Stimulated activated CD4-positive, alpha-beta T cell treated with anti-CD3 and anti-CD28 coated beads, Interleukin-12 subunit alpha, Interleukin-12 subunit beta, amount 100 ng/mL, for 24 hours (primary cell): ENCODE data around the gene NPR2.
A peak's percentile ranks its signal among the peaks of the same experiment; 100 is the strongest.

ENCODE experiments used
- DNase-seq, 2 experiments: peaks; one replicate each; pipeline ENCODE4 v3.0.0-alpha.2; 2020; ENCODE audit warnings: low read depth in 2 of 2

NPR2 gene

DNA sequence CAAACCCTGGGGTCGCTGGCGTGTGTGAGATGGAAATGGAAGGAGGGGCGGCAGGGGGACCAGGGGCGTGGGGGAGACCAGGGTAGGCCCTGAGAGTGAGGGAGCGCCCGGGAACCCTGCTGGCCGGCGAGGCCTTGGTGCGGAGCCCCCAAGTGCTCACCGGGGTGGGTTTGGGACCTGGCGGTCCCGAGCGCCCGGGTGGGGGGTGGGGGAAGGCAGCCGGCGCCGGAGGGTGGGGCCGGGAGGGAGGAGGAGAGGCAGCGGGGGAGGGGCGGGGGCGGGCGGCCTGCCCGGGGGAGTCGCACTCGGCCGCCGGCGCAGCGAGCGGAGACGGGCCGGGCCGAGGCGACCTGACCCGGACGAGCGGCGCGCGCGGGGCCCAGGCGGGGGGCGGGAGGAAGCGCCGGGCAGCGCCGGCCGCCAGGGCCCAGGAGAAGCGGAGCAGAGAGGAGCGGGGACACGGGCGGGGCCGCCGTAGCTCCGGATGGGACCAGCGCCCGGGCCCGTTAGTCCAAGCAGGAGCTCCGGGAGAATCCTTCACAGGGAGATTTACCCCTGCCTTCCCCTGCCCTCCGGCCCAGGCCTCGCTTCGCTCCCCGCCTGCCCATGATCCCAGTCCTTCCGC lies at the start of gene NPR2:
Gene NPR2 (plus strand): TSS at position 295 of the 625 bp plus-strand sequence. CDS start 818 bp downstream, outside the sequence.
- DNase-seq, result no peak

DNA sequence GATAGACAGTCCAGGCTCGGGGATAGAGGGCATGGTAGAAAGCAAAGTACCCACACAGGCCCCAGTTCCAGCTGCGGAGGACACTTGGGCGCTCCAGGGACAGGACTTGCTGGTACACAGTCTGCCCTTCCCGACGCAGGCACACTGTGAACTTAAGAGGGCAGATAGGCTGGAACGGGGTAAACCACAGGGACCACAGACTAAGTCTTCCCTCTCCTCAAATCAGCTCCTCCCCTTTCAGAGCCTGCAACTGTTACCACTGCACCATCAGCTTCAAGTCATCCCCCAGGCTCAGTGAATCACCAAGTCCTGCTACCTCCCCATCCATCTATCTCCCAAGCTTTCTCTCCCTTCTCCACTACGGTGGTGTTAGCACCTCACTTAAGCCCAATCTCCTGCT lies 49.7 kb upstream of the NPR2 start:
- no peak for DNase-seq

DNA sequence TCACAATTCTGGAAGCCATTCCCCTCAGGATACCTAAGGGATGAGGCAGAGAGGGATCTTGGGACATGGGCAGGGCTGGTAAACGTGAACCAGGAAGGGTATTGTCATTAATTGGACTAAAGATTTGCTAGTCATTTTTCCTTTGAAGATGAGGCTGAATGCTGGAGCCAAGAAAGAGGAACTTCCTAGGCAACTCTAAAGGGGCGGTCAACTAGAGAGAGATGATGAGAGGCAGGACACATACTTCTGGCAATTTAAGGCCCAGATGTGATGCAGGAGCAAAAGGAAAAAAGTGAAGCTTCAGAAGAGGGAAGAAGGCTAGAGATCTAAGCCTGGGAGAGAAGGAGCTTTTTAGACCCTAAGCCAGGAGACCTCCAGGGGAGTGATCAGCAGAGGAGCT lies 47.9 kb upstream of the NPR2 start:
- DNase-seq, result no peak

DNA sequence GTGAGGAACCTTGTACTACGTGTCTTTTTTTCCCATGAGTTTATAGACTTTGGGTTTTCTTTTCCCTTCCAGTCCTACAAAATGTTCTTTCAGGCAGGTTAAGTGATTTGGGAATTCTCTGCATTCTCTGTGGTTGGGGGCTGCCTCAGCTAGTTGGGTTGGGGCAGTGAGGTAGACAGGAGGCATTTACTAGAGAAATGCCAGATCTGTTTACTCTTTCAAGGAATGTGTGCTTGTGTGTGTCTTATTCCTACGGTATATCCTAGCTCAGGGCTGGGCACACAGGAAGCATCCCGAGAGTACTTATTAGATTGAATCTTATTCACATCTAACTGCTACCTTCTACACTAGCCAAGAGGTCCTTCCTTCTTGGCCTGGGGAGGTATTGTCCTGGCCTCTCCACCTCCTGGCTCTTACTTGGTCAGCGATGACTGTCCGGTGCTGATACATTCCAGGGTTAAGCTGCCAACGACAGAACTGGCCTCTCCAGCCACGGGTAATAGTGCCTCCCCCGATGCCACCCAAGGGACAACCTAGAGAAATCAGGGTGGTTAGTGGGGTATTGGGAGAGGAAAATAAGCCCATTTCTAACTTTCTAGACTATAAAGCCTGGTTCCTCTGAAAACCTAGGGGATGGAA lies 47.4 kb upstream of the NPR2 start:
- no peak for DNase-seq

DNA sequence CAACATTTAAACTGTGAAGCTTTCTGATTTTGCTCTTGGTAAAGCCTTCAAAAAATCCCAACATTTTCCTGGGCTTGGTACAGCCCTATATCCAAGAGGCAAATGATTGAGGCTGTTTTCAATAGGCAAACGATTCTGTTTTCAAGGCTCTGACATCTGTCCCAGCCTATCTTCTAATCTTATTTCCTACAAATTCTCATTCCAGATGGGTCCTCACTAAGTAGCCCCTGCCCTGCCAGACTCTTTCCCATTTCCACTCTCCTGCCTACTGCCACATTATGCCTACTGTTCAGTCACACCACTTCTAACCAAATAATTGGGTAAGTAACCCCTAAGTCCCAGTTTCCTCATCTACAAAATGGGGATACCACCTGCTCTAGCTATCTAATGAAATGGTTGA lies 45.8 kb upstream of the NPR2 start:
- DNase-seq, result no peak

DNA sequence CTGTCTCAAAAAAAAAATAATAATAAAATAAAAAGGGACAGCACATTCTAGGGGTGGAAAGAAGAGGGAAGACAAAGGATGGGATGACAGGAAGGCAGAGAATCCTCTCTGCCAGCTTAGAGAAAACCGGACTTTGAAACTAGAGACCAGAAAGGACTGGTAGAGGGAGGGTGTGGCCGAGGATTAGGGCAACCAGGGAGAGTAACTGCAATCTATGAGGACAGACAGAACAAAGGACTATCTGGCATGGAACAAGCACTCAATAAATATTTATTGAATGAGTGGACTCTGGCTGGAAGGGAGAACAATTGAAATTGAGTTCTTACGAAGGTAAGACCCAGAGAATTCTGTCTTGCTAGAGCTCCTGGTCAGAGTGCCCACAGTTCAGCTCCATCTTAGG lies 44.8 kb upstream of the NPR2 start:
- no peak for DNase-seq

DNA sequence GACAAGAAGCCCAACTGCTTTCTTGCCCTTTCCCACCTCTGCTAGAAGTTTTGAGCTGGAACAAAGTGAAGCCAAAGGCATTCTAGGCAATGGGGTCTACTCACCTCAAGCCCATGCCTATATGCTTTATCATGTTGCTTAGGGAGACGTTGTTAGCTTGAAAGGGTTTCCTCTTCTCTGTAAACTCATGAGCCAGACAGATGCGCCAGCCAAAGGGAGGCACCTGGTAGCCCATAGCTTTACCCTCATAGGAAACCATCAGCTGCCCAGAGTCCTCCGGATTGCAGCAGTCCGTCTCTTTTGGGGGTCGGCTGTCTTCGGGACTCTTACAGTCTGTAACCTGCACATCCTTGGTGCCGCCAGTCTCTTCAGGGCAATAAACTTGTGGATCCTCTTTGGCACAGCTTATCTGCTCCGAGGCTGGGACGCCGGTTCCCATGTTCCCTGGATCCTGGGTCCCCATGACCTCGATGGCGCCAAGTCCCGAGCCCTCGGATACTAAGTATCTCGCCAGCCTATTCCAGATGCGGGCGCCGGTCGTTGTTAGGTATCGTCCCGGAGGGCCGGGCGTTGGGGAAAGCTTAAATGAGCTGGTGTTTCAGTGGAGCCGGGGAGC lies 43.0 kb upstream of the NPR2 start:
- no peak for DNase-seq

DNA sequence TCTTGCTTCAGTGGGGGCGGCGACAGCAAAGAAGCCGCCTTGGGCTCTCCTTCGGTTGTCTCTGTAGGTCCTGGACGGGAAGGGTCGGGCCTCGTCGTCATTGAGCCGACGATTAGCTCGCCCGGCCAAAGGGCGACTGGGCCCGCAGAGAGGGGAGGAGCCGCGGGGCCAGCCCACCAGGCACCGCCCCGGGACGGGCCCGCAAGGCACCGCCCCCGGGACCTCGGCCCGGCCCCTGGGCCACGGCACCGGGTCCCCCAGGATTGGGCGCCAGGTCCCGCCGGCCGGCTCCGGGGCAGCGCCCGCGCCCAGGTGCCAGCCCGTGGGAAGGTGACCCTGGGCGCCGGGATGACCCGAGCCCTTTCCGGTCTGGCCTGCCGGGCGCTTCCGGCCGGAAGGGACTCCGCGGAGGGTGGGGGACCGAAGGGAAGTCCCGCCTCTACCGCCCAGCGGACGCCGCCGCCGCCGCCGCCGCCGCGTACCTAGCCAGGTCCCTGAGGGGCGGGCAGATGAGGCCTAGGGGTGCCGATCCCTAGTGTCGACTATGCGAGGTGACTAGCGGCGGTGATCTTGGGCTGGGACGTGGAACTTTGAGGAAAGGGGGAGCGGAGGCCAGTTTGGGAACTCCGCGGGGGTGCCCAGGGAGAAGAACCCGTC lies 42.4 kb upstream of the NPR2 start, which contains the start of the genes GBA2 and RGP1:
Gene GBA2 (minus strand): TSS at position 371 of the 657 bp plus-strand sequence. CDS start 524 bp downstream, outside the sequence.
Gene RGP1 (plus strand): TSS at position 430 of the 657 bp plus-strand sequence. CDS start 469 bp downstream, outside the sequence.
- DNase-seq, result peak; percentile 33 to 64

DNA sequence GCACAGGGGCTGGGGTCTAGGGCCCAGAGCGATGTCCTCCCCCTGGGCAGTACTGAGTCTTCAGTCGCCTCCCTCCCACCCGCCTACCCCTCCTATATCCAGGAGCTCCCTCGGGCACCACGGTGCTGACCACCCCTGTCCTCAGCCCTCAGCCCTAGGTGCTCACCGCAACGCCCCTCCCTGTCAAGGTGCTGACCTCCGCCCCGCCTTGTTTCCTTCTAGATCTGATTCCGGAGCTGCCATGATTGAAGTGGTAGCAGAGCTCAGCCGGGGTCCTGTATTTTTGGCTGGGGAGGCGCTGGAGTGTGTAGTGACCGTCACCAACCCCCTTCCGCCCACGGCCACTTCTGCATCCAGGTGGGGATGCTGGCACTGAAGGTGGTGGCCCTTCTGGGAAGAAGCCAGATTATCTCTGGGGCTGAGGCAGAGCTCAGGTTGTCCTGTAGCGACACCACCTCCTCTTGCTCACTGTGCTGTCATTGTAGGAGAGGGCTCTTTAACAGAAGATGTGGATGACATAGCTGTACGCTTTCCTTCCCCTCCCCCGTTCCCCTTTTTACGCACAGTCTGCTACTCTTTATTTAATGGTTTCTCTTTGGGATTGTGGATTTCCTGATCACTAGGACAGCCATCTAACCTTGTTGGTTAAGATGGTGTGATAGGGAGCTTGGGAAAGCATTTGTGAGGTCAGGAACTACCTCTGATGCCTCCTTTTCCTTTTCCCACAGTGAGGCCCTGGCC lies 41.7 kb upstream of the NPR2 start:
- DNase-seq, result peak in 1 of 2 experiments; percentile 29

DNA sequence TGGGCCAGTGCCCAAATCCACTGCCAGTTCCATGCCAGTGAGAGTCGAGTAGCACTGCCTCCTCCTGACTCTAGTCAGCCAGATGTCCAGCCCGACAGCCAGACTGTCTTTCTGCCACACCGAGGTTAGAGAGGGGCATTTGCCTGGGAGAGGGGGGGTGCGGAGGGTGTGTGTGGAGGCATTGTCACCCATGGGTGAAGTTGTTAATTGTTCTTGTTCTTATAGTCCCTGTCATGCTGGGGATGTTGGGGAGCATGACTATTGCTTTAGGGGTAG lies 41.2 kb upstream of the NPR2 start:
- DNase-seq, result no peak

DNA sequence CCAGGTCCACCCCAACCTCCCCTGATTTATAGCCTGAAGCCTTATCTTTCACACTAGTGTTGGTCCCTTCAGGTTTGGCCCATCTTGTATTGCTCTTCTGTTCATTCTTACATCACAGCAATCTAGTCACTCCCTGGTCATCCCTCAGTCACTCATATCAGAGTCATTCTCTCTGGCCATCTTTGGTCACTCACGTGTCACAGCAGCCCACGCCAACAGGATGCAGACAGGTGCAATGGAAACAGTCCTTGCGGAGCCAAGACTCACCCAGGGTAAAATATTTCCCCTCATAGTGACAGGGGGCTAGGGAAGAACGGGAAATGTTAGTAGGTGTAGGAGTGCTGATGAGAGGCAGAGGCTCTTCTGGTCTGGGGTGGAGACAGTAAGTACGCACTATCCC lies 37.9 kb upstream of the NPR2 start:
- DNase-seq, result no peak

DNA sequence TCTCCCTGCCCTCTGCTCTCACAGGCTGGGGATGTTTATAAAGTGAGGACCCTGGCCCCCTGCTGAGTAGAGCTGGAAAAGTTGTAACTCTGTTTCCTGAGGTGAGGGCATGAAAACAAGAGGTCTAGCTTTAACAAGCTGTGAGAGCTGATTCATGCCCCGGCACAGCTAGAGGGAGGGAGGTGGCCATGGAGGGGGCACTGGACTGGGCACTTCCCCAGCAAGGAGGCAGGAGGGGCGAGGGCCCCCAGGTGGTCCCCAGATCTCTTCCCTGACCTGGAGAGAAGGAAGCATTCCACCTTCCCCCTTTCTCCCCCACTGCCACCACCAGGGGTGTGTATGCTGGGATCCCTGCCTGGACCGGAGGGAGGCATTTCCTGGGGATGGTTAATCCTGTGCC lies 37.1 kb upstream of the NPR2 start, which contains the start of gene MSMP:
Gene MSMP (minus strand): TSS at position 13 of the 400 bp plus-strand sequence. CDS start 147 bp downstream, outside the sequence.
- DNase-seq, result no peak

DNA sequence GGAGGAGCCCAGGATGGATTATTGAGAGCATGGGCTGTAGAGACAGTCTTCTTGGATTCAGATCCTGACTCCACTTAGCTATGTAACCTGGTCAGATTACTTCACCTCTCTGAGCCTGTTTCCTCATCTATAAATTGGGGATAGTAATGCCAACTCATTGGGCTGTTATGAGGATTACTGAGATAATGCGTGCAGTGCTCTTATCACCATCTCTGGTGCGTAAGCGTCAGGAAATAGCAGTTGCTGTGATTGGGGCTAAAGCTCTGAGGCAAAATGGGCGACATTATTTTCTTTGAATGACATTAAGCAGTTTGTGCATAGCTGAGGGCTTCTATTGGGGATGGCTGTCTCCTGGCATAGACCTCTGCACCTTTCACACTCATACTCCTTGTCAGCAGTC lies 36.3 kb upstream of the NPR2 start:
- no peak for DNase-seq

DNA sequence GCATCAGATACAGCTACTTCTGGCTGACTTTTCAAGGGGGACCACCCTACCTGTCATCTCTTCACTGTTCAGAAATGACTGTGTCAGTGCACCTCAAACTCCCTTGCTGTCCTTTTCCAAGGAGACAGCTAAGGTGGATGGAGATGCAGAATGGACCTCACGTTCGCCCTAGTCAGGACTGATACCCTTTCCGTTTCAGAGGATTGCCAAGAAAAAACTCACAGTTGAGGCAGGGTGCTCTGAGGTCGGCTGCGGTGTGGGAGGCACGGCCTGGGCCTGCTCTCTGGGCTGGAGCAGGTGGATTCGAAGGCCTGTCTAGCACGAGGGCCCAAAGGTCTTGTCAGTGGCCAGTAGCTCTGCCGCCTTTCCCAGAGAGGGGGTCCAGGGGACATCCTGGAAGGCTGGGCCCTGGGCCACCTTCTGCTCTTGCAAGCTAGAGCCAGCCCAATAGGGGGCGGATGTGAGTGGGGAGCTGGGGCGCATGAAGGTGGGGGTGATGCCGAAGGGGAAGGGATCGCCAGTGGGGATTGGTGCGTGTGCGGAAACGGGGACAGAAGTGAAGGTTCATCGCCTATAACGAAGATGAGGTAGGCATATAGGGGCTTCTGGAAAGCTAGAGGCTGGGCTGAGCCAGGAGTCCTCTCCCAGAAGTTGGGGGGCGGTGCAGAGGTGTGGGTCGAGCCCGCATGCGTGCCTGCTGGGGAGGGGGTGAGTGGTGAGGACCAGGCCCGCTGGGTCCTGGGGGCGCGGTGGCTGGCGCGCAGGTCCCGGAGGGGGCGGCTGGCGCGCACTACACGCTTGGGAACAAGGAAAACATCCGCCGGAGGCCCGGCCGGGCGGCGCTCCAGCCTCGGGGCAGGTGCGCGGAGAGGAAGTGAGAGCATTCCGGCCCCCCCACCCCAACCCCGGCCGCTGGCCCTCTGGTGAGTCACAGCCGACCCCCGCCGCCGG lies 34.8 kb upstream of the NPR2 start:
- peak; percentile 65 to 84 for DNase-seq

DNA sequence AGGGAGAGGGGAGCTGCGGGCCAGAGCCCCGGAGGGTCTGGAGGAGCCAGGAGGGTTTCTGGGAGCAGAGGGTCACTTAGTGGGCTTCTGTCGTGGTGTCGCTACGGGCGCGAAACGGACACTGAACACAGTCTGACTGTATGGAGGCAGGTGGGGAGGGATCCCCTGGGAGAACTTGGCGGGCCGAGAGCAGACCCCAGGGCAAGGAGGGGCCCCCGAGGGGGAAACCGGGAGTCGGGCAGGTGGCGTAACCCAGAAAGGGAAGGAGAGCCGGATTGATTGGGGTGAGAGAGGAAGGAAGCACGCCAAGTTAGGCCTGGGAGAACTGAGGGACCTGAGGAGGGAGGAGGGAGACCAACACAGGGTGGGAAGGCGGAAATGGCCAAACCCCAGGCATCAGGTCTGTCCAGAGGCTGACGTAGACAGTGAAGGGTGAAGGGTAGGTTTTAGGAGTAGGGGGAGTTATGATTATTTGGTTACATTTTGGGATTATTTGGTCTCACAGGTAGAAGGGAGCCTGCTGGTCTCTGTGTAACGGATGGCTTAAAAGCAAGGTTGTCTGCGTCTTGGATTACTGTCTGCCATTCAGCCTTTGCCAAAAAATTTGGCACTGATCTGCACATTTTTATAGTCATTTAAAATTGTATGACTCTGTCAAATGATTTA lies 34.0 kb upstream of the NPR2 start:
- no peak for DNase-seq

DNA sequence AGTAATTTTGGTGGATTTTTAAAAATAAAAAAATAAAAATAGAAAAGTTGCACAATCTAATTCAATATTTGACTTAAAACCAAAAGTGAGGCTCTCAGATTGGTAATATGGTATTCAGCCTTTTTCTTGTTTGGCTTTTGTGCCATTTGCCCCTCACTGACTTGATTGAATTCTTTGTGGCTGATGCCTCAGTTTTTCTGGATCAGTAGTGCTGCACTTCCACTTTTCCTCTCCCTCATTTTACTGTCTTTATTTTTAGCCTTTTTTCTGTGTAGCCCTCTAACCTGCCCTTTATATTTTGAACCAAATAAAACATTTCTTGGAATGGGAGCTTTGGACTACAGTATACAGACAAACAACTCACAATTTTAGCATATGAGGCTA lies 33.5 kb upstream of the NPR2 start:
- DNase-seq, result no peak

DNA sequence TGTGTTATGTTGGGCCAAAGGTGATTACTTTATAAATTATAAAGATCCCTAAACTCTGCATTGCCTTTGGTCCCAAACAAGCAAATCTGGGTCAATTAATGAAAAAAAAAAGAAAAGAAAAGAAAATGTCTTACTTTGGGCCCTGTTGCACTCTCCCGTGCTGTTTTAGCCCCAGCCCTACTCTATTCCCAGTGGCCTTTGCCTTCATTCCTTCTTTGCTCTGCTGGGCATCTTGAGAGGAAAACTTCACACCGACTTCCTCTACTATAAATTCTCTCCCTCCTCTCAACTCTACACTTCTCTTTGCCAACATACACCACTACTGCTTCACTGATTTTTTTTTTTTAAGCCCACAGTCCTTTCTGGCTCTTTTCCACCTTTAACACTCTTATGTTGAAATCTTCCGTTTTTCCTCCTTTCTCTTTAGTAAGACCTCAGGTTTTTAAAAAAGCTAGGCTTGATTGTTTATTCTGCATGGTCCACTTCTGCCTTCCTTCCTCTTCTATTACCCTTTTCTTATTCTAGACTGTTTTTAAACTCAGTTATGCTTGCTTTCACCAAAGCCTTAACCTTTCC lies 32.8 kb upstream of the NPR2 start:
- no peak for DNase-seq

DNA sequence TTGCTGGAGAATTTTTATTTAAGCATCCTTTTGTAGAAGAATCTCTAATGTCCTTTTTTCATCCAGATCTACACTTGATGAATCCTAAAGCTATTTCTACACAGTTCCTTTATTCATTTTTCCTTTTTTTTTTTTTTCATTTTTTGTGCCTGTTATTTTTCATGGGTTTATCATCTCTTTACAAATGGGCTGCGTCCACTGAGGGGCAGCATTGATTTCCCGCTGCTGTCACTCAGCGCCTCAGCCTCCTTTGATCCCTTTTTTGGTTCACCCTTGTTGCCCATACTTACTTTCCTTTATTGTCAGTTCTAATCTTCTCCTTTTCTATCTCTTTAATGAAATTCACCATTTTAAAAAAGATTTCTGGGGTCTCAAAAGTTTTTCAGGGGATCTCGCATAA lies 31.6 kb upstream of the NPR2 start:
- DNase-seq, result no peak

DNA sequence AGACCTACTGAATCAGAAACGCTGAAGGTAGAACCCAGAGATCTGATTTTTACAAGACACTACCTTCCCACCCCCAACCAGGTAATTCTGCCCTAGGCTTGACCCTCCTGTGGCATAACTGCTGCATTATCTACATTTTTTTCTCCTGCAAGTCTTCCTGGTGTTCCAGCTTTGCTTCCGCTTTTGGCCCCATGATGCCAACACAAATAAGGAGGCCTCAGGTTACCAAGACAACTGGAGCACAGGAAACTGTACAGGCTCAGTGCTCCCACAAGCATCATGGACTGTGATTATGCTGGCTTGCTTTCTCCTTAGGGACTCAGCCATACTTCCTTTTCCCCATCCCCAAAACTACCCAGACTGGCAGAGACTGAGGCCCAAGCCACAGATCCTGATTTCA lies 30.7 kb upstream of the NPR2 start:
- no peak for DNase-seq

DNA sequence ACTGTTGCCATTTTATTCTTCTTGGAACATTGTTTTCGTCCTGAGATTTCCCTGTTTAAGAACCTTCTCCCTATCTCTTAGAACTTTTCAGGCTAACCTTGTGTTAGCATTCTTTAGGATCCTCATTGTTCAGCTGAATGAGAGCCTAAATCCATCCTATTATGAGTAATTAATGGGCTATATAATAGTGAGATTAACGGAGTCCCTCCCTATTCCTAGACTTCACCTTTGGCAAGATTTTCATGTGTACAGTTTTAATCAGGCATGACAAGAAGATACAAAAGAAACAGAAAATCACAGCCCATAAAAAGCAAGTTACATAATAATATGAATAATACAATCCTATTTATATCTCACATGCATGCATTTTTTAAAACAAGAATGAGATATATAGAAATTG lies 28.2 kb upstream of the NPR2 start:
- no peak for DNase-seq
